Inflammatory macrophage treated with lipopolysaccharide for 4 hours (primary cell): ENCODE measurements around the gene TMEM190.

ENCODE experiments used
- DNase-seq: peaks from one replicate; pipeline ENCODE4 v3.0.0-alpha.2; 2020

The TMEM190 gene

DNA sequence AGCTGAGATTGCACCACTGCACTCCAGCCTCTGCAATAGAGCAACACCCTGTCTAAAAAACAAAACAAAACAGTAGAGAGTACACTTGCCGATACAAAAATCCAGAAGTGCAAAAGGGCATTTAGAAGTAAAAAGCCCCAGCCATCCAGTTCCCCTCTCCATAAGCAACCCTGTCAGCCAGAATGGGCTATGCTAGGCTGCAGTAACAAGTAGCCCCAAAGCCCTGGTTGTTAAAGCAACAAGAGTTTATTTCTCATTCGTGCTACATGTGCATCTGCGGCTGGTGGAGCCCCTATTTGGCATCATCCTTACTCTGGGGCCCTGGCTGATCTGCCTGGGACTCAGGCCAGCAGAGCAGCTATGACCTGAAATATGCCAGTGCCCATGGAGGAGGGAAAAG is 47.9 kb downstream of the TMEM190 start:
- no peak for DNase-seq

DNA sequence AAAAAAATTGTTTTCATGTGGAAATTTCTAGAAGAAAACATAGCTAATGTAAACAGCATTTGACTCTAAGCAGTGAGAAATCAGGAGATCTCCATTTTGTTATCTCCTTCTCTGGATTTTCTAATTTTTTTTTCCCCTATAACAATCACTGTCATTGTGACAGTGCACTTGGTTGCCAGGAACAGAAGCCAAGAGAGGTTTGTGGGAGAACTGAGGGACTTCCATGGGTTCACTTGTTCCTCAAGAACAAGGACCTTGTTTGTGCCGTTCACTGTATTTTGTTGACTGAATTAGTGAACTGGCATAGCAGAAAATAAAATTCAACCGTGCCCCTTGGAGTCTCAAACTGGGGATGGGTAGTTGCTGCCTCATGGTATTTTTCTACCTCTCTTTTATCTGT is 49.4 kb downstream of the TMEM190 start:
- no peak for DNase-seq
